Fibroblast of lung (primary cell): ENCODE results near the gene GREB1.

Experiments
- EZH2 ChIP-seq: IDR thresholded peaks from 2 replicates; pipeline ENCODE4 v1.5.1; 2012; ENCODE audit warnings: low read length, control low read depth, mild to moderate bottlenecking; ENCODE audit errors: missing control alignments
- TF ChIP-seq, protein P1 (sequence below), 2 donors: IDR thresholded peaks in 1 of 2; conservative IDR thresholded peaks in 1 of 2; 1 replicate in 1 of 2; 2 replicates in 1 of 2; pipeline ENCODE4 v1.5.1; 2011 to 2012; ENCODE audit warnings: low read length in 2 of 2, control low read depth in 1 of 2, inconsistent platforms in 1 of 2, low read depth in 1 of 2, mild to moderate bottlenecking in 1 of 2

DNA sequence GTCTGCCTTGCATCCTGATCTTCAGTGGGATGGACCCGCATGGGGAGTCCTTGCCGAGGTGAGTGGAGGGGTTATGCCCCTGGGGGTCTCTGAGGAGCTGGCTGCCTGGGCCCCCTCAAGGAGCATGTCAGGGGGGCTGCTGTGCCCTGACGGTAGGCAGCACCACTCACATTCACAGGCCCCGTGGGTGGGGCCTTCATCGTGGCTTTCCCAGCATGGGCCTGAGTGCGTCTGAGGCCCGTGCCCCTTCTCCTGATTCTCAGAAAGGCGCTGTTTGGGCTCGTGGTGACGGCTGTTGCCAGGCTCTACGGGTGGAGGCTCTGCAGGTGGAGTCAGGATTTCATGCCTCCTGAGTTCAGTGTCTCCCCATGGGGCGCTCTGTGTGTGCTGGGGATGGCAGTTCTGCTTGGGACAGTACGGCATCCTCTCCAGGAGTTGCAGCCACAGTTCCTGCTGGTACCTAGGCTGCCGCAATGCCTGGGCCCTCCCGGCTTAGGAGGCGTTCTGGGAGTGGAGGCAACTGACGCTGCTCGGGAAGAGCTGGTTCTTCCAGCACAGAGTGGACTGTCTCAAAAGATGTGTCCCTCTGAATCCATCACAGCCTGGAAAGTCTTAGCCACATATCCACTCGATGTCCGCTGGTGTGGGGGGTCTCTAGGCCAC lies 78.8 kb downstream of the GREB1 start:
- TF ChIP-seq, protein P1, sequence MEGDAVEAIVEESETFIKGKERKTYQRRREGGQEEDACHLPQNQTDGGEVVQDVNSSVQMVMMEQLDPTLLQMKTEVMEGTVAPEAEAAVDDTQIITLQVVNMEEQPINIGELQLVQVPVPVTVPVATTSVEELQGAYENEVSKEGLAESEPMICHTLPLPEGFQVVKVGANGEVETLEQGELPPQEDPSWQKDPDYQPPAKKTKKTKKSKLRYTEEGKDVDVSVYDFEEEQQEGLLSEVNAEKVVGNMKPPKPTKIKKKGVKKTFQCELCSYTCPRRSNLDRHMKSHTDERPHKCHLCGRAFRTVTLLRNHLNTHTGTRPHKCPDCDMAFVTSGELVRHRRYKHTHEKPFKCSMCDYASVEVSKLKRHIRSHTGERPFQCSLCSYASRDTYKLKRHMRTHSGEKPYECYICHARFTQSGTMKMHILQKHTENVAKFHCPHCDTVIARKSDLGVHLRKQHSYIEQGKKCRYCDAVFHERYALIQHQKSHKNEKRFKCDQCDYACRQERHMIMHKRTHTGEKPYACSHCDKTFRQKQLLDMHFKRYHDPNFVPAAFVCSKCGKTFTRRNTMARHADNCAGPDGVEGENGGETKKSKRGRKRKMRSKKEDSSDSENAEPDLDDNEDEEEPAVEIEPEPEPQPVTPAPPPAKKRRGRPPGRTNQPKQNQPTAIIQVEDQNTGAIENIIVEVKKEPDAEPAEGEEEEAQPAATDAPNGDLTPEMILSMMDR (conservative IDR thresholded peaks at IDR 0.05 in 1 of 2, IDR thresholded peaks at IDR 0.05 in 1 of 2; ENCODE audit: low read depth in 1 of 2, low read length in 2 of 2), result no peak
- TF ChIP-seq EZH2, result no peak
